ENCODE measurements around the gene OR1A1.

DNA sequence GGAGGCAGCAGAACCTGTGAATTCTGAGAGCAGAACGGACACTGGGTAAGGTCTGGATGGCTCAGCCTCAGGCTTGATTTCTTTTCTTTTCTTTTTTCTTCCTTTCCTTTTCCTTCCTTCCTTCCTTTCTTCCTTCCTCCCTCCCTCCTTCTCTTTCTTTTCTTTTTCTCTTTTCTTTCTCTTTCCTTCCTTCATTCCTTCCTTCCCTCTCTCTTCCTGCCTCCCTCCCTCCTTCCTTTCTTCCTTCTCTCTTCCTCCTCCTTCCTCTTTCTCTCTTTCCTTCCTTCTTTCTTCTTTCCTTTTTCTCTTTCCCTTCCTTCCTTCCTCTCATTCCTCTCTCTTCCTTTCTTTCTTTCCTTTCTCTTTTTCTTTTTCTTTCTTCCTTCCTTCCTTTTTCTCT lies 52.7 kb downstream of the OR1A1 start:
- TF ChIP-seq POLR2AphosphoS5 (IDR thresholded peaks at IDR 0.05) (no peak), POLR2A (IDR thresholded peaks at IDR 0.05) (no peak)
- TF ChIP-seq, protein P1, sequence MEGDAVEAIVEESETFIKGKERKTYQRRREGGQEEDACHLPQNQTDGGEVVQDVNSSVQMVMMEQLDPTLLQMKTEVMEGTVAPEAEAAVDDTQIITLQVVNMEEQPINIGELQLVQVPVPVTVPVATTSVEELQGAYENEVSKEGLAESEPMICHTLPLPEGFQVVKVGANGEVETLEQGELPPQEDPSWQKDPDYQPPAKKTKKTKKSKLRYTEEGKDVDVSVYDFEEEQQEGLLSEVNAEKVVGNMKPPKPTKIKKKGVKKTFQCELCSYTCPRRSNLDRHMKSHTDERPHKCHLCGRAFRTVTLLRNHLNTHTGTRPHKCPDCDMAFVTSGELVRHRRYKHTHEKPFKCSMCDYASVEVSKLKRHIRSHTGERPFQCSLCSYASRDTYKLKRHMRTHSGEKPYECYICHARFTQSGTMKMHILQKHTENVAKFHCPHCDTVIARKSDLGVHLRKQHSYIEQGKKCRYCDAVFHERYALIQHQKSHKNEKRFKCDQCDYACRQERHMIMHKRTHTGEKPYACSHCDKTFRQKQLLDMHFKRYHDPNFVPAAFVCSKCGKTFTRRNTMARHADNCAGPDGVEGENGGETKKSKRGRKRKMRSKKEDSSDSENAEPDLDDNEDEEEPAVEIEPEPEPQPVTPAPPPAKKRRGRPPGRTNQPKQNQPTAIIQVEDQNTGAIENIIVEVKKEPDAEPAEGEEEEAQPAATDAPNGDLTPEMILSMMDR (IDR thresholded peaks at IDR 0.05): no peak

Measured in prostate gland (tissue), 2 donors.